Measurements from ENCODE around the gene CTSS.
"Not testable (repeated sequence)": the region's sequence is repeated elsewhere in the genome, so short reads cannot be mapped to it uniquely, and the experiment has no call there.

Gene CTSS

DNA sequence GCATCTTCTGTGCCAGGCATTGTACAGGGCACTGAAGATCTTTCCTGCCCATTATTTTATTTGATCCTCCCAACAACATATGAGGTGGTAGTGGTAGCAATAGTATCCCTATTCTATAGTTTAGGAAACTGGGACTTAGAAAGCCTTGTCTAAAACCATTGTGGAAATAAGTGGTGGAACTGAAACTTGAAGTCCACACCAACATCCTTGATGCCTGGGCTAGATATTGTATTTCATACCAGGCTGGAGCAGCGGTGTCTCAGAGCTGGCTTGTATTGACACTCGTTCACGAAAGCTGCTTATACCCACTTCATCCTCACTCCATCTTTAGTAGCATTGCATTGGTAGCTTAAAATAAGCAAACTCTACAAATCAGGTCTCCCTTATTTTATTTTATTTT lies 9.7 kb upstream of the CTSS start:
- DNase-seq (ENCODE audit: low read depth in 2 of 2), result no peak

DNA sequence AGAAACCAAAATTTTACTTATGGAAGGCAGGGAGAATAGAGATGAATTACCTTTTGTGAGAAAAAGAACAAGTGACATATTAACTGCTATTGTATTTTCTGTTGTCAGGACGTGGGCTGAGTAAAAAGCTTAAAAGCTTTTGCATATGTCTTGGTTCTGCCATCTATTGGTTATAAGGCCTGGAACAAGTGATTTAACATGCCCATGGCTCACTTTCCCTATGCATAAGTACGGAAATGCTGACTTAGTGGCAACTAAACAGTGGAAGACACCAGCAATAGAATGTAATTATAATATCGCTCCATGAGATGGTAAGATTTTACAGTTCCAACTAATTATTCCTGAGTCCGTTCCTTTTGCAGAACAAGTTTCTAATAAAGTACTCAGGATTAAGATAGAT lies 6.7 kb upstream of the CTSS start:
- no peak for DNase-seq (ENCODE audit: low read depth in 2 of 2)

DNA sequence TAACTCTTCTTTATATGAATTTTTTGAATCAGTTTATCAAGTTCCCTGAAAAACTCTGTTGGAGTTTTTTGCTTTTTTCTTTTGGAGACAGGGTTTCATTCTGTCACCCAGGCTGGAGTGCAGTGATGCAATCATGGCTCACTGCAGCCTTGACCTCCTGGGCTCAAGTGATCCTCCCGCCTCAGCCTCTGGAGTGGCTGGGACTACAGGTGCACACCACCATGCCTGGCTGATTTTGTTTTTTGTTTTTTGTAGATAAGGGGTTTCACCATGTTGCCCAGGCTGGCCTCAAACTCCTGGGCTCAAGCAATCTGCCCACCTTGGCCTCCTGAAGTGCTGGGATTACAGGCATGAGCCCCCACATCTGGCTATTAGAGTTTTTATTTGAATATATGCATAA lies 2.1 kb upstream of the CTSS start:
- DNase-seq (ENCODE audit: low read depth in 2 of 2), result not testable (repeated sequence)

DNA sequence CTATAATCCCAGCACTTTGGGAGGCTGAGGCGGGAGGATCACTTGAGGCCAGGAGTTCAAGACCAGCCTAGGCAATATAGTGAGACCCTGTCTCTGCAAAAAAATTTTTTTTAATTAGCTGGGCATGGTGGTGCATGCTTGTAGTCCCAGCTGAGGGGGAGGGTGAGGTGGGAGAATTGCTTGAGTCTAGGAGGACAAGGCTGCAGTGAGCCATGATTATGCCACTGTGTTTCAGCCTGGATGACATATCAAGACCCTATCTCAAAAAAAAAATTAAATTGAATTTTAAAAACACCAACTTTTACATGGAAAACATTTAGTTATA lies 361 bp upstream of the CTSS start:
- not testable (repeated sequence) for DNase-seq (ENCODE audit: low read depth in 2 of 2)

DNA sequence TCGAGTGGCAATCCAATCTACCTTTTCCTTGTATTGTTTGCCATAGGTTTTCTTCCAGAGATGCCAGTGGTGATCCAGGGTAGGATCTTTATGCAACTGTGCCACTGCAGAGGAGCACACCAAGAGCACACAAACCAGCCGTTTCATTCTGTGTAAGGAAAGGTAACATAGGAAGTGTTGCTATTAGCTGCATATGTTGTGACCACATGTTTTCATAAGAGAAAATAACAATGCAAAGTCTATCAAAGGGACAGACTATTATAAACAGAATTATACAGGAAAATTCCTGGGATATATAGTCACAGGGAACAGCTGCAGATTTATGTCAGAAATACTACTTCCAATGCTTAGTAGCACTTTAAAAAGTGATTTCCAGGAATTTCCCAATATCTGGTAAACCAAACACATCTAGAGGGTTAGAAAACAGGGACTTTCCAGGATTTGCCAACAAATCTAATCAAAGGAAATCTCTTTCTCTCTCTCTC lies 919 bp downstream of the CTSS start:
- DNase-seq (ENCODE audit: low read depth in 2 of 2), result no peak

DNA sequence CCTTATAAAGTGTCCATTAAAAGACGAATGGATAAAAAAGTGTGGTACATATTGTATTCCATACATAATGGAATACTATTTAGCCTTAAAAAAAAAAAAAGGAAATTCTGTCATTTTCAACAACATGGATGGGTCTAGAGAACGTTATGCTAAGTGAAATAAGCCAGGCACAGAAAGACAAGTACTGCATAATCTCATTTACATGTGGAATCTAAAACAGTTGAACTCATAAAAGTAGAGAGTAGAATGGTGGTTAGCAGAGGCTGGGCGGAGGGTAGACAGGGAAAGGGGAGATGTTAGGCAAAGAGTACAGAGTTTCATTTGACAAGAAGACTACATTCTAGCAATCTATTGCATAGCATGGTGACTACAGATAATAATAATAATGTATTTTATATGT lies 2.6 kb downstream of the CTSS start:
- no peak for DNase-seq (ENCODE audit: low read depth in 2 of 2)

DNA sequence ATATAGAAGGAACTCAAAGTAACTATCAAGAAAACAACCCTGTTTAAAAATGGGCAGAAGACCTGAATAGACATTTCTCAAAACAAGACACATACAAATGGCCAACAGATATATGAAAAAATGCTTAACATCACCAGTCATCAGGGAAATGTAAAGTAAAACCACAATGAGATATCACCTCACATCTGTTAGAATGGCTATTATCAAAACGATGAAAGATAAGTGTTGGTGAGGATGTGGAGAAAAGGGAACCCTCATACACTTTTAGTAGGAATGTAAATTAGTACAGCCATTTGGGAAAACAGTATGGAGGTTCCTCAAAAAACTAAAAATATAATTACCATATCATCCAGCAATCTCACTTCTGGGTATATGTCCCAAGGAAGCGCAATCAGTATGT lies 3.0 kb downstream of the CTSS start:
- DNase-seq (ENCODE audit: low read depth in 2 of 2), result no peak

DNA sequence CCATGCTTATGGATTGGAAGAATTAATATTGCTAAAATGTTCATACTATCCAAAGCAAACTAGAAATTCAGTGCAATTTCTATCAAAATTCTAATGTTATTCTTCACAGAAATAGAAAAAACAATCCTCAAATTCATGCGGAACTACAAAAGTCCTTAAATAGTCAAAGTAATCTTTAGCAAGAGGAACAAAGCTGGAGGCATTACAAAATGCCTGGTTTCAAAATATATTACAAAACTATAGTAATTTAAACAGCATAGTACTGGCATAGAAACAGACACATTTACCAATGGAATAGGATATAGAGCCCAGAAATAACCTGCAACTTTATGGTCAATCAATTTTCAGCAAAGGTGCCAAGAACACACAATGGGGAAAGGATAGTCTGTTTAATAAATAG lies 3.8 kb downstream of the CTSS start:
- DNase-seq (ENCODE audit: low read depth in 2 of 2), result no peak

DNA sequence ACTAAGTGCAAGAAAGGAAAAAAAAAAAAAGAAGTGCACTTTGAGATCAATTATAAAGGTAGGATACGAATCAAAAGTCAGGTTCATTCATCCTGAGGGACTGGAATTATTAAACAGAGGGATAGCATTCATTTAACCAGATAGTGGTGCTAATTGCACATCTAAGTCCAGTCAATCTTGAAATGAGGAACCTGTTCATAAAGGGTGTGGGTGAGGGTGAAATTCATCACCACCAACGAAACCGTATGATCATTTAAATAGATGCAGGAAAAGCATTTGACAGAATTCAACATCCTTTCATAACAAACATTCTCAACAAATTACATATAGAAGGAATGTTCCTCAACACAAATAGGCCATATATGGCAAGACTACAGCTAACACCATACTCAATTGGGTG lies 5.6 kb downstream of the CTSS start:
- DNase-seq (ENCODE audit: low read depth in 2 of 2), result no peak

DNA sequence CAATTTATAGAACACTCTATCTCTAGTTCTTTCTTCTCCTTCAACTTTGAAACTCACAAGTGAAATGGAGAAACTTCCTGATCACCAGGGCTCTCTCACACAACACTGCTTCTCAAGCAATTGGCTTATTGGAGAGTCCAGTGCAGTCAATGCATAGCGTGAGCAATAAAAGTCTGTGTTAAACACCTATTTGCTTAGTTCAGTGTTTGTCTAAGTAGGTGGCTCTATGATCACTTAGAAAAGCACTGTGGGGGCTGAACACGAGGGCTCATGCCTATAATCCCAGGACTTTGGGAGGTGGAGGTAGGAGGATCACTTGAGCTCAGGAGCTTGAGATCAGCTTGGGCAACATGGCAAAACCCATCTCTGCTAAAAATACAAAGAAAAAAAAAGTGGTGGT lies 12.2 kb downstream of the CTSS start:
- DNase-seq (ENCODE audit: low read depth in 2 of 2), result no peak

DNA sequence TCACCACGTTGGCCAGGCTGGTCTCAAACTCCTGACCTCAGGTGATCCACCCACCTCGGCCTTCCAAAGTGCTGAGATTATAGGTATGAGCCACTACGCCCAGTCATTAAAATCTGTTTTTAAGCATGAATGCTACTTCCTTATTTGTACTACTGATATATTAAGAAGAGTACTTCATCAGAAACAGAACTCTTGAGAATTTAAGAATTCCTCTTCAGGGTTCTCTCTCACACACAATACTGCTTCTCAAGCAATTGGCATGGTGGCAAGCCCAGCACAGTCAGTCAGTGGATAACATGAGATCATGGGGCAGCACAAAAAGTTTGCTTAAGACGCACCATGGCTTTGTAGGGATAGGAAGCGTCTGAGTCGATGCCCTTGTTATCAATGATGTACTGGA lies 14.1 kb downstream of the CTSS start:
- DNase-seq (ENCODE audit: low read depth in 2 of 2), result no peak

DNA sequence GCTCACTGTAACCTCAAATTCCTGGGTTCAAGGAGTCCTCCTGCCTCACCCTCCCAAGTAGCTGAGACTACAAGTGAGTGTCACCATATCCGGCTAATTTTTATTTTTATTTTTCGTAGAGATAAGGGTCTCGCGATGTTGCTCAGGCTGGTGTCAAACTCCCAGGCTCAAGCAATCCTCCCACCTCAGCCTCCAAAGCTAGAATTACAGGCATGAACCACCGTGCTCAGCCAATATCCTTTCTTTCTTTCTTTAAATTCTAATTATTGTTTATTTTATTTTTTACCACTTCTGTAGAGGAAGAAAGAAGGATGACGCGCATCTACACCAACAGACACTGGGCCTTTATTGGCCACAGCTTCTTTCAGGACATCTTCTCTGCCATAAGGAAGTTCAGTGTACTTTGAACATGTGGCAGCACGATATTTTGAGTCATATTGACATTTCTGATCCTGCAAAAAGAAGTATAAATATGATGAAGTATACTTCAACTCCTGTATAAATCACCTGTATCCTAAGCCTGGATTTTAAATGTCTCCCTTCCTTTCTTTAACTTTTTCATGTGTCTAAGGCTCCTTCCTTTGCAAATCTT lies 15.8 kb downstream of the CTSS start:
- DNase-seq (ENCODE audit: low read depth in 2 of 2), result no peak

DNA sequence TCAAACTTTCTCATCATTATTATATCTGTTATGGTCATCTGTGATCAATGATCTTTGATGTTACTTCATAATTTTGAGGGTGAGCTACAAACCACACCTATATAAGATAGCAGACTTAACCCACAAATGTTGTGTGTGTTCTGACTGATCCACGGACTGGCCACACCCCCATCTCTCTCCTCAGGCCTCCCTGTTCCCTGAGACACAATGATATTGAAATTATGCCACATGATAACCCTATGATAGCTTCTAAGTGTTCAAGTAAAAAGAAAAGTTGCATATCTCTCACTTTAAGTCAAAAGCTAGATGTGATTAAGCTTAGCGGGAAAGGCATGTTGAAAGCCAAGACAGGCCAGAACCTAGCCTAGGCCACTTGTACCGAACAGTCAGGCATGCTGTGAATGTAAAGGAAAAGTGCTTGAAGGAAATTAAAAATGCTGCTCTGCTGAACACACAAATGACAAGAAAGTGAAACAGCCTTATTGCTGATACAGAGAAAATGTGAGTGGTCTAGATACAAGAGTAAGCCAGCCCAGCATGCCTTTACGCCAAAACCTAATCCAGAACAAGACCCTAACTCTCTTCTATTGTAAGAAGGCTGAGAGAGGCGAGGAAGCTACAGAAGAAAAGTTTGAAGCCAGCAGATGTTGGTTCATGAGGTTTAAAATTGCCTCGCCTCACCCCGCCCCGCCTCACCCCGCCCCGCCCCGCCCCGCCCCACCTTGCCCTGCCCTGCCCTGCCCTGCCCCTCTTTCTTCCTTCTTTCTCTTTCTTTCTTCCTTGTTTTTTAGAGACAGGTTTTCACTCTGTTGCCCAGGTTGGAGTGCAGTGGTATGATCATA lies 16.5 kb downstream of the CTSS start:
- DNase-seq (ENCODE audit: low read depth in 2 of 2), result no peak

DNA sequence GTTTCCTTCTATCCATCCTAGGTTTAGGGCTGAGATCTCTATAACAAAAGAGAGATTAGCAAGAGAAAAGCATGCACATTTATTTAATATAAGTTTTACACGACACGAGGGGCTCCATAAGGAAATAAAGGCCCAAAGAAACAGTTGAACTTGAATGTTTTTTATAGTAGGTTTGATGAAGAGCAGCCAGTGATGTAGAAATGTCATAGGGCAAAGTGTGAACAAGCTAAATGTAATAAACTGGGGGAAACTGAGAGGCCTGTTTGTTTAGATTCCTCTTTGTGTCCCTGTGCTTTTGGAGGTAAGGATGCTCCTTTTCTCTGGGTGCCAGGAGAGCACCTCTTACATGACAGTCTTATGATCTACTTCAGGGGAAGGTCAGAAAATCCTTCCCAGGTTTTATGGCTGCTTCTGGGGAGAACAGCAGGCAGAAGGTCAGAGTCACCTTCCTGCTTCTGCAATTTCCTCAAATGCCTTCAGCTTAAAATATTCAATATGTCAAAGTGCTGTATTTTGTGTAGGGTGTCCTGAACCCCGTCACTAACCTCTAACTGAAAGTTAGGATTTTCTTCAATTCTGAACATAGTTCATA lies 35.4 kb downstream of the CTSS start:
- DNase-seq (ENCODE audit: low read depth in 2 of 2), result no peak

DNA sequence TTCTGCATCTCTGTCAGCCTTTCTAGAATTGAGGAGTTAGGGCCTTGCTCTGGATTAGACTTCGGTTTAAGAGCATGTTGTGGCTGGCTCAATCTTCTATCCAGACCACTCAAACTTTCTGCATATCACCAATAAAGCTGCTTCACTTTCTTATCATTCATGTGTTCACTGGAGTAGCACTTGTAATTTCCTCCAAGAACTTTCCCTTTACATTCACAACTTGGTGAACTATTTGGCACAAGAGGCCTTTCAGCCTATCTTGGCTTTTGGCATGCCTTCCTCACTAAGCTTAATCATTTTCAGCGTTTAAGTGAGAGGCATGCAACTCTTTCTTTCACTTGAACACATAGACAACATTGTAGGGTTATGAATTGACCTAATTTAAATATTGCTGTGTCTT lies 41.2 kb downstream of the CTSS start:
- no peak for DNase-seq (ENCODE audit: low read depth in 2 of 2)

DNA sequence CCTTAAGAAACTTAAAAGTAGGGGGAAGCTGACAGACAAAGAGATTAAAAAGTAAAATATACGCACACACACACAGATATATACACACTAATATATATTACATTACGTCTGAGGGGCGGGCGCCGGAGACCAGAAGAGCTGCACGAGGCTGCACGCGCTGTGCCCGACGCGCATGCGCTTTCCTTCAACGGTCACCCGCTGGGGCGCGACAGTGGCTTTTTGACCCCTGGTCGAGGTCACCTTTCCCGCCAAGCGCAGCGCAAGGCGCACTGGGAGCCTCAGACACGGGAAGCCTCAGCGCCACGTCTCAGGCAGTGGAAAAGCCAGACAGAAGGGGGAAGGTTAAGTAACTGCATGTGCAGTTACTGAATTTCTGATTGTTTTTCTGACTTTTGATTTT lies 44.9 kb downstream of the CTSS start, which contains the start of gene HORMAD1:
Gene HORMAD1 (minus strand): TSS at position 193 of the 400 bp plus-strand sequence. CDS start 1,390 bp downstream, outside the sequence.
- DNase-seq (ENCODE audit: low read depth in 2 of 2), result no peak

DNA sequence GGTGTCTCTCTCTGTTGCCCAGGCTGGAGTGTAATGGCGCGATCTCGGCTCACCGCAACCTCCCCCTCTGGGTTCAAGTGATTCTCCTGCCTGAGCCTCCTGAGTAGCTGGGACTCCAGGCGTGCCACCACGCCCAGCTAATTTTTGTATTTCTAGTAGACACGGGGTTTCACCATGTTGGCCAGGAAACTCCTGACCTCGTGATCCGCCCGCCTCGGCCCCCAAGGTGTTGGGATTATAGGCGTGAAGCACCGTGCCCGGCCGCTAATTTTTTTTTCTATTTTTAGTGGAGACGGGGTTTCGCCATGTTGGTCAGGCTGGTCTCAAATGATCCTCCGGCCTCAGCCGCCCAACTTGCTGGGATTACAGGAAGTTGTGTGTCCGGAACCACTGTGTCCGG lies 45.5 kb downstream of the CTSS start:
- DNase-seq (ENCODE audit: low read depth in 2 of 2), result no peak

DNA sequence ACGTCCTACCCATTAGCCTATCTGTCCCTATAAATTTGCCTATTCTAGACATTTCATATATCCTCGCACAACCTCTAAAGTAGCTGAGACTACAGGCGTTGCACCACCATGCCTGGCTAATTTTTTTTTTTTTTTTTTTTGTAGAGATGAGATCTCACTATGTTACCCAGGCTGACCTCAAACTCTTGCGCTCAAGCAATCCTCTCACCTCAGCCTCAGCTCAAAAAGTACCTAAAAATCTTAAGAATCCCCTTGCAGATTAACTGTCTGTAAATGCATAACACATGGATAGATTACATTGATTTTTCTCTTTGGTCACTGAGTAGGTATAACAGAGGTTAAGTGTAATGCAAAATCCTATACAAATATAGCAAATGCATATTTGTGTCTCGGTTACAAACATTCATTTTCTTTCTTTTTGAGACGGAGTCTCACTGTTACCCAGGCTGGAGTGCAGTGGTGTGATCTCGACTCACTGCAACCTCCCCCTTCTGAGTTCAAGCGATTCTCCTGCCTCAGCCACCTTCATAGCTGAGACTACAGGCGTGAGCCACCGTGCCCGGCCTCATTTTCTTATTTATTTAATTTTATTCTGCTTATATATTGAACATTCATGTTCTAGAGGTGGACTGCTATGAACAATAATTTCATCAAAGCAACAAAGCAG lies 47.2 kb downstream of the CTSS start:
- DNase-seq (ENCODE audit: low read depth in 2 of 2), result no peak

DNA sequence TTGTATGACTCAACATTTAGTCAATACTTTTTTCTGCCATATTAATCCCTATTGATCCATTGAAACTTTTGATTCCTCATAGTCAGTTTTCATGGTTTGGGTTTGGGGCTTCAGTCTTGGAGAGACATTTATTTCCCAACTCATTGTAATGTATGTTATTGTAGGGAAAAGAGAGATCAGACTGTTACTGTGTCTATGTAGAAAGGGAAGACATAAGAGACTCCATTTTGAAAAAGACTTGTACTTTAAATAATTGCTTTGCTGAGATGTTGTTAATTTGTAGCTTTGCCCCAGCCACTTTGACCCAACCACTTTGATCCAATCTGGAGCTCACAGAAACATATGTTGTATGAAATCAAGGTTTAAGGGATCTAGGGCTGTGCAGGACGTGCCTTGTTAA lies 56.5 kb downstream of the CTSS start:
- not testable (repeated sequence) for DNase-seq (ENCODE audit: low read depth in 2 of 2)

DNA sequence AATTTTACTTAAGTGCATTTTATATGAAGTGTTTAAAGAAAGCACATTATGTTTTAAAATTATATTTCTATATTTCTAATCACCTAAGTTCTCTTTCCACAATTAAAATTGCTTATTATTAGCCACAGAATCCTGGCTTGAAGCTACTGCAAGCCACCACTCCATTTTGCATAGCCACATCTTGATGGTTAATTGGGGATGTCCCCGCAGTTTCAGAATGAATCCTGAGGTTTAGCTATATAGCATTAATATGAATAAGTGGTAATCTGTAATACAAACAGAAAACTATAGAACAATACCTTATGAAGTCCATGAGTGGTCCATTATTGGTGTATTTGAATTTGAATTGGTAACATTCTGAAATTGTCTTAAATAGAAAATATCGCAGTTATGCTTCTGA lies 57.0 kb downstream of the CTSS start:
- no peak for DNase-seq (ENCODE audit: low read depth in 2 of 2)

DNA sequence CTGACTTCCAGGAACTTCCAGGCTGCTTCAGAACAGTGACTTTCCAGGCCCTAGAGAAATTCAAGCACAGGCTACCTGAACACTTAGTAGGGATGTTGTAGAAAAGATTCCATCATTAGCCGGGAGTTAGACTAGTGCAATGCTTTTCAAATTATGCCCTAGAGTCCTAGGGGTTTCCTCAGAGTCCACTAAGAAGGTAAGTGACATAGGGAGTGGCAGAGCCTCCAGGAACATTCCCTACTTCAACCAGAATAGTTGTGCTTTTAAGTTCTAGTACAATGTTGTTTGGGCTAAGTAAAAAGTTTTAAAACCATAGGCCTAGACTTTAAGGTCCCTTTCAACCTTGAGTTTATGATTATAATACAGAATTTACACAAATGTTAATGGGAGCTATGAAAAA lies 59.5 kb downstream of the CTSS start:
- DNase-seq (ENCODE audit: low read depth in 2 of 2), result no peak

DNA sequence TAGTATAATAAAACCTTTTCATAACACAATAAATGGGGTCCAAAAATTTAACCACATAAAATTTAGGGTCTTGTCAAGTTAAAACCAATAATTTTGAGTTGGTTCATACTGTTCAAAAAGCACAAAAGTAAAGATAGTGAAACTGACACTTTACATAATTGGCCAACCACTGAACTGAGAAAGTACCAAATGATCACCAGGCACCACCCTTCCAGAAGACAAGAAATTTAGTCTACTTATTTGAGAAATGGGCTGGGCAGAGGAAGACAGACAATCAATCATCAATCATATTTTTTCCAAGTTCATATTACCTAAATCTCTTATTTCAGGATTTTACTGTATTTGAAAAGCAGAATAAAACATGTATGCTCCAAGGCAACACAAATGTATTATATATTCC lies 62.2 kb downstream of the CTSS start:
- DNase-seq (ENCODE audit: low read depth in 2 of 2), result no peak

Data from stimulated activated CD8-positive, alpha-beta memory T cell treated with anti-CD3 and anti-CD28 coated beads, Interleukin-15, amount 100 ng/mL, for 4 hours (primary cell).